HG02943 (cell line): ENCODE results near the gene PPM1J.

ENCODE experiments used
- ATAC-seq: cut with Tn5 transposase; IDR thresholded peaks from one replicate; pipeline ENCODE4 v1.9.1; 2021; ENCODE audit warnings: mild to moderate bottlenecking, low read depth, moderate library complexity; ENCODE audit not compliant: unreplicated experiment

PPM1J gene

GRCh38 chr1:112665857-112666256 lies 49.3 kb downstream of the PPM1J start:
- ATAC-seq, result no peak
